ENCODE data around the gene TULP4. TPM values are rescaled to one million over a fixed set of nuclear protein-coding genes. Genes with fewer than 3 reads are reported as not detected.
A peak's percentile ranks its signal among the peaks of the same experiment; 100 is the strongest.

TULP4 gene
- total RNA-seq, 1 experiment from 2014 or later, result 64.6 TPM

DNA sequence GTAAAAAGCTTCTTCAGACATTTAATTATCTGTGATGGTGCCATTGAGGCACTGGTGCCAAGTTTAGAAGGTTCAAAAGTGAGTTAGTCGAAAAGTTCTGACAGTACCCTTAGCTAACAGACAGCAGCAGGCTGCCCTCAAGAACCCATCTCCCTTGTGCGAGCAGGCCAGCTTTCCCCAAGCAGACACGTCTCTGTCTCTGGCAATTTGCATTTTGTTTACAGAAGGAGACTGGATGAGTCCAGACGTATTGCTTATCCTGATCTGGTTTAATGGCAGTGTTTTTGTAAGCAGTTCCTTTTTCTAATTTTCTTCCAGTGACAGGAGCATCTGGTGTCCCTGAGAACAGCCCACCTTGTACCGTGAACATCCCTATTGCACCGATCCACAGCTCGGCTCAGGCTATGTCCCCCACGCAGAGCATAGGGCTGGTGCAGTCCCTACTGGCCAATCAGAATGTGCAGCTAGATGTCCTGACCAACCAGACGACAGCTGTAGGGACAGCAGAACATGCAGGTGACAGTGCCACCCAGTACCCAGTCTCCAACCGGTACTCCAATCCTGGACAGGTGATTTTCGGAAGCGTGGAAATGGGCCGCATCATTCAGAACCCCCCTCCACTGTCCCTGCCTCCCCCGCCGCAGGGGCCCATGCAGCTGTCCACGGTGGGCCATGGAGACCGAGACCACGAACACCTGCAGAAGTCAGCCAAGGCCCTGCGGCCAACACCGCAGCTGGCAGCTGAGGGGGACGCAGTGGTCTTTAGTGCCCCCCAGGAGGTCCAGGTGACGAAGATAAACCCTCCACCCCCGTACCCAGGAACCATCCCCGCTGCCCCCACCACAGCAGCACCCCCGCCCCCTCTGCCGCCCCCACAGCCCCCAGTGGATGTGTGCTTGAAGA, 189.3 kb downstream of the TULP4 start:
- no peak overlapping the region for H3T11ph ChIP-seq (ENCODE audit: low read length)
- H3K79me1 ChIP-seq (ENCODE audit: insufficient read depth, low read depth, low read length, poor library complexity, severe bottlenecking), result no peaks in the 10 kb centered on the region
- Mint-ChIP-seq H3K4me3 (no peak overlapping the region), H3K9me3 (no peaks in the 10 kb centered on the region), H3K36me3 (ENCODE audit: insufficient read depth in 1 of 3, low read depth in 3 of 3) (peaks cover 9 to 48% (median 34%) of the 10 kb centered on the region in 3 experiments), H3K27me3 (ENCODE audit: low read depth) (no peaks in the 10 kb centered on the region), H3K4me1 (peaks cover 12 to 15% of the 10 kb centered on the region in 2 experiments), H3K27ac (no peak overlapping the region)
- no peaks in the 10 kb centered on the region for H4K20me1 ChIP-seq (ENCODE audit: control insufficient read depth, insufficient read depth, insufficient read length)
- peak; percentile 25 for DNase-seq
- no peak overlapping the region for H3K23ac ChIP-seq (ENCODE audit: insufficient read length, low read depth, low read length)
- H3K56ac ChIP-seq (ENCODE audit: insufficient read length, low read depth, low read length), result no peak overlapping the region
- no peak overlapping the region for H4K8ac ChIP-seq (replicated peaks; ENCODE audit: insufficient read length, low read depth, low read length)
- H2AFZ ChIP-seq (ENCODE audit: low read length), result no peak overlapping the region
- no peak overlapping the region for H3K4ac ChIP-seq (ENCODE audit: low read depth, low read length)
- H2BK15ac ChIP-seq (ENCODE audit: low read depth, low read length), result no peak overlapping the region
- H3K14ac ChIP-seq (ENCODE audit: insufficient read depth, low read length), result no peak overlapping the region
- H2BK120ac ChIP-seq (ENCODE audit: low read depth, low read length, poor library complexity, severe bottlenecking), result no peak overlapping the region
- no peak overlapping the region for H2BK20ac ChIP-seq (ENCODE audit: low read depth, low read length, poor library complexity, severe bottlenecking)
- H3K27me3 ChIP-seq (ENCODE audit: insufficient read depth, low read length), result no peaks in the 10 kb centered on the region
- H3K4me1 ChIP-seq (ENCODE audit: insufficient read depth, low read length), result no peaks in the 10 kb centered on the region
- no peak for TF ChIP-seq CTCF (conservative IDR thresholded peaks at IDR 0.05)
- H3K79me2 ChIP-seq (ENCODE audit: insufficient read depth, low read length), result no peaks in the 10 kb centered on the region
- no peak overlapping the region for H2BK5ac ChIP-seq (ENCODE audit: insufficient read length, low read length)
- H3K9me3 ChIP-seq (ENCODE audit: control insufficient read depth, low read depth, low read length), result no peaks in the 10 kb centered on the region
- H3K4me2 ChIP-seq (ENCODE audit: insufficient read depth, insufficient read length, low read length), result no peak overlapping the region
- no peak overlapping the region for H3K18ac ChIP-seq (ENCODE audit: insufficient read length, low read depth, low read length)
- H3K27ac ChIP-seq (ENCODE audit: insufficient read length, low read depth, low read length), result no peak overlapping the region
- H2BK12ac ChIP-seq (ENCODE audit: insufficient read length, low read depth, low read length), result no peak overlapping the region
- H4K91ac ChIP-seq (ENCODE audit: insufficient read length, low read depth, low read length), result no peak overlapping the region
- H3K23me2 ChIP-seq (ENCODE audit: insufficient read length, low read depth, low read length, poor library complexity, severe bottlenecking), result no peaks in the 10 kb centered on the region
- WGBS (ENCODE audit: extremely low coverage, insufficient read length, low lambda C conversion rate), result no CpG with 5 or more reads among the region's 26 CpGs
- H4K5ac ChIP-seq (ENCODE audit: insufficient read length, low read depth, low read length), result no peak overlapping the region
- H3K9ac ChIP-seq (ENCODE audit: extremely low read depth, insufficient read length, low read length), result no peak overlapping the region
- H2AK5ac ChIP-seq (ENCODE audit: insufficient read length, low read length), result no peak overlapping the region

Measured in H9 (cell line).